Measurements from ENCODE around the gene COPS7A.

The COPS7A gene

DNA sequence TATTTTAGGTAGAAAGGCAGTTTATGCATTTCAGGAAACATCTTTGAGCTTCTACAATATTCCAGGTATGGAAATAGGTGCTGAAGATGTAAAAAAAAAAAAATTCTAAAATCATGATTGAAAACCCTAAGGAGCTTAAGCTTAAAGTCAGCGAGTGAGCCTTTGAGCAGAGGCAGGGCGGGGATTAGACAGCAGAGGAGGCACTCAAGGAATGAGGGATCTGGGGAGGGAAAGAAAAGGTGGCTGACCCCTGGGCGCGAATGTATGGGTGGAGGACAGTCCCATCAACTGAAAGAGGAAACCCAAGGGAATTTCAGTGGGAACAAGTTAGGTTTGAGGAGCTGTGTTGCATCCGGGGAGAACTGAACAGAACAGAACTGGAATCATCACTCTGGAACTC, 35.9 kb downstream of the COPS7A start:
- no peak for TF ChIP-seq KLF8 (tag by site-specific recombination; IDR thresholded peaks at IDR 0.05)
- TF ChIP-seq ZBTB21 (tag by site-specific recombination; IDR thresholded peaks at IDR 0.05): no peak
- no peak for TF ChIP-seq KLF10 (tag by site-specific recombination; IDR thresholded peaks at IDR 0.05)
- TF ChIP-seq ZNF791 (tag by site-specific recombination; IDR thresholded peaks at IDR 0.05): no peak
- TF ChIP-seq SCRT1 (tag by site-specific recombination; IDR thresholded peaks at IDR 0.05; ENCODE audit: borderline replicate concordance): no peak
- TF ChIP-seq WT1 (tag by site-specific recombination; IDR thresholded peaks at IDR 0.05): no peak
- TF ChIP-seq ZNF571 (tag by site-specific recombination; IDR thresholded peaks at IDR 0.05): no peak
- no peak for TF ChIP-seq SETDB1 (IDR thresholded peaks at IDR 0.05; ENCODE audit: insufficient read length, low read length)
- no peak for TF ChIP-seq ZNF654 (tag by site-specific recombination; IDR thresholded peaks at IDR 0.05; ENCODE audit: low read depth)
- no peak for TF ChIP-seq ZNF223 (tag by site-specific recombination; IDR thresholded peaks at IDR 0.05)
- no peak for TF ChIP-seq ZNF707 (tag by site-specific recombination; IDR thresholded peaks at IDR 0.05)
- TF ChIP-seq HOXA7 (CRISPR knock-in tag; IDR thresholded peaks at IDR 0.05; ENCODE audit: borderline replicate concordance): no peak
- TF ChIP-seq, protein P1, sequence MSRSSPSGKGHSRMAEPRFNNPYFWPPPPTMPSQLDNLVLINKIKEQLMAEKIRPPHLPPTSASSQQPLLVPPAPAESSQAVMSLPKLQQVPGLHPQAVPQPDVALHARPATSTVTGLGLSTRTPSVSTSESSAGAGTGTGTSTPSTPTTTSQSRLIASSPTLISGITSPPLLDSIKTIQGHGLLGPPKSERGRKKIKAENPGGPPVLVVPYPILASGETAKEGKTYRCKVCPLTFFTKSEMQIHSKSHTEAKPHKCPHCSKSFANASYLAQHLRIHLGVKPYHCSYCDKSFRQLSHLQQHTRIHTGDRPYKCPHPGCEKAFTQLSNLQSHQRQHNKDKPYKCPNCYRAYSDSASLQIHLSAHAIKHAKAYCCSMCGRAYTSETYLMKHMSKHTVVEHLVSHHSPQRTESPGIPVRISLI (tag by site-specific recombination; IDR thresholded peaks at IDR 0.05): no peak
- no peak for TF ChIP-seq EGR2 (tag by site-specific recombination; IDR thresholded peaks at IDR 0.05; ENCODE audit: low read depth)
- TF ChIP-seq, protein P2, sequence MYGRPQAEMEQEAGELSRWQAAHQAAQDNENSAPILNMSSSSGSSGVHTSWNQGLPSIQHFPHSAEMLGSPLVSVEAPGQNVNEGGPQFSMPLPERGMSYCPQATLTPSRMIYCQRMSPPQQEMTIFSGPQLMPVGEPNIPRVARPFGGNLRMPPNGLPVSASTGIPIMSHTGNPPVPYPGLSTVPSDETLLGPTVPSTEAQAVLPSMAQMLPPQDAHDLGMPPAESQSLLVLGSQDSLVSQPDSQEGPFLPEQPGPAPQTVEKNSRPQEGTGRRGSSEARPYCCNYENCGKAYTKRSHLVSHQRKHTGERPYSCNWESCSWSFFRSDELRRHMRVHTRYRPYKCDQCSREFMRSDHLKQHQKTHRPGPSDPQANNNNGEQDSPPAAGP (tag by site-specific recombination; IDR thresholded peaks at IDR 0.05): no peak
- no peak for TF ChIP-seq ZNF610 (tag by site-specific recombination; IDR thresholded peaks at IDR 0.05; ENCODE audit: borderline replicate concordance)
- no peak for TF ChIP-seq ZNF785 (tag by site-specific recombination; IDR thresholded peaks at IDR 0.05)
- TF ChIP-seq ZNF248 (tag by site-specific recombination; IDR thresholded peaks at IDR 0.05): no peak
- no peak for TF ChIP-seq ZNF366 (tag by site-specific recombination; conservative IDR thresholded peaks at IDR 0.05)
- CTCF ChIA-PET: interaction anchor here (0.6 to 2.9 kb wide), 3 partner anchors 15 to 207 kb away, joined by 3 to 13 read pairs (median 3); no protein-coding TSS in a partner anchor

DNA sequence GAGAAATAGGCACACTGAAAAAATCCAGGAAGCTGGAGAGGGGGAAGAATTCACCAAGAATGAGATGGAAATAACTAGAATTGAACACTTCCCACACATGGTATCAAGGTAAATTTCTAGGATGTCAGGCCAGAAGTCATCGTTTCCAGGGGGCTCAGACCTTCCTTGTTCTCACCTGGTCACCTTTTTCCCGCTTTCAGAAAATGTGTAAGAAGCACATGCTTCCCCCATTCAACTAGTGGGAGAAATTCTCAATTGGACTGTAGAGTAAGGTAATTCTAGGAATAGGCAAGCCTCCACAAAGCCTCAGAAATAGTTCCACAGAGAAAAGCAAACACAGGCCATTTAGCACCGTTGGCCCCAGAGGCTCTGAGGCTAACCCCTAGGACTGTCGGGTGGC, 39.5 kb downstream of the COPS7A start:
- CTCF ChIA-PET: interaction anchor here (3.1 kb wide), 1 partner anchor 10 kb away, joined by 27 read pairs; the partner anchor contains the start of gene MLF2
- H3K4me1 ChIP-seq (ENCODE audit: control insufficient read depth, insufficient read depth, low read length): peaks cover 23% of the 10 kb centered on the region
- TF ChIP-seq SCRT1 (tag by site-specific recombination; IDR thresholded peaks at IDR 0.05; ENCODE audit: borderline replicate concordance) (0 out of 2 replicates have a peak, but pooled peaks have one; percentile 36), ZNF660 (tag by site-specific recombination; IDR thresholded peaks at IDR 0.05) (no peak), ZNF600 (tag by site-specific recombination; IDR thresholded peaks at IDR 0.05) (no peak), SCRT2 (tag by site-specific recombination; IDR thresholded peaks at IDR 0.05) (peak; percentile 78; the same call in 1 of the 2 replicates)
- H3K9me3 ChIP-seq (ENCODE audit: control insufficient read depth, insufficient read depth, low read depth, low read length): no peaks in the 10 kb centered on the region
- POLR2A ChIA-PET: interaction anchor here (0.8 to 1.0 kb wide), 2 partner anchors 31 to 40 kb away, joined by 3 to 4 read pairs; partner anchors contain the start of gene COPS7A
- peak overlapping the region; percentile 73 for H3K27ac ChIP-seq (ENCODE audit: extremely low read depth, low read depth, low read length)
- H3K36me3 ChIP-seq (ENCODE audit: control insufficient read depth in 2 of 2, insufficient read depth in 1 of 2, low read length in 2 of 2): no peaks in the 10 kb centered on the region
- H3K4me3 ChIP-seq (ENCODE audit: low read depth, low read length): no peak overlapping the region

More for the DNA sequence above, 35.9 kb downstream of the COPS7A start:
- Histone ChIP-seq H3K27ac (ENCODE audit: extremely low read depth, low read depth, low read length) (no peak overlapping the region), H3K9me3 (ENCODE audit: control insufficient read depth, insufficient read depth, low read depth, low read length) (no peaks in the 10 kb centered on the region), H3K36me3 (ENCODE audit: control insufficient read depth in 2 of 2, insufficient read depth in 1 of 2, low read length in 2 of 2) (no peaks in the 10 kb centered on the region), H3K4me3 (ENCODE audit: low read depth, low read length) (no peak overlapping the region), H3K4me1 (ENCODE audit: control insufficient read depth, insufficient read depth, low read length) (peaks cover 12% of the 10 kb centered on the region)
- POLR2A ChIA-PET: interaction anchor here (1.1 kb wide), 1 partner anchor 9 kb away, joined by 3 read pairs; no protein-coding TSS in a partner anchor
